ENCODE data around the gene GCC2.
"Not testable (repeated sequence)": the region's sequence is repeated elsewhere in the genome, so short reads cannot be mapped to it uniquely, and the experiment has no call there.

The GCC2 gene

DNA sequence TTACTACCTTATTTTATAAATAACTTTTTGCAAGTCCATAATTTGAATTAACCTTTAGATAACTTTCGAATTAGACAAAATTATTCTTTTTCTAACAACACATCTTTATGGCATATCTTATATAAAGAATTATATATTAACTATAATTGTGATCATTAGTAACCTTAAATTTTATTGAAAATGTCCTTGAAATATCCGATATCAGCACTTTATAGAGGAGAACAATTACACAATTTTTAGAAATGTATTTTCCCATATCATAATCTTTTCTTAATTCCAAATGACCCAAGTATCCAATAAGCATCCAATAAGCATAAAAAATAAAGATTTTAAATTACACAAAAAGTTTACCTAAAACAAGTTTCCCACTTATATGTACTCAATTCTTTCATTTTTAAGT is 7.3 kb upstream of the GCC2 start:
- DNase-seq, result no peak

DNA sequence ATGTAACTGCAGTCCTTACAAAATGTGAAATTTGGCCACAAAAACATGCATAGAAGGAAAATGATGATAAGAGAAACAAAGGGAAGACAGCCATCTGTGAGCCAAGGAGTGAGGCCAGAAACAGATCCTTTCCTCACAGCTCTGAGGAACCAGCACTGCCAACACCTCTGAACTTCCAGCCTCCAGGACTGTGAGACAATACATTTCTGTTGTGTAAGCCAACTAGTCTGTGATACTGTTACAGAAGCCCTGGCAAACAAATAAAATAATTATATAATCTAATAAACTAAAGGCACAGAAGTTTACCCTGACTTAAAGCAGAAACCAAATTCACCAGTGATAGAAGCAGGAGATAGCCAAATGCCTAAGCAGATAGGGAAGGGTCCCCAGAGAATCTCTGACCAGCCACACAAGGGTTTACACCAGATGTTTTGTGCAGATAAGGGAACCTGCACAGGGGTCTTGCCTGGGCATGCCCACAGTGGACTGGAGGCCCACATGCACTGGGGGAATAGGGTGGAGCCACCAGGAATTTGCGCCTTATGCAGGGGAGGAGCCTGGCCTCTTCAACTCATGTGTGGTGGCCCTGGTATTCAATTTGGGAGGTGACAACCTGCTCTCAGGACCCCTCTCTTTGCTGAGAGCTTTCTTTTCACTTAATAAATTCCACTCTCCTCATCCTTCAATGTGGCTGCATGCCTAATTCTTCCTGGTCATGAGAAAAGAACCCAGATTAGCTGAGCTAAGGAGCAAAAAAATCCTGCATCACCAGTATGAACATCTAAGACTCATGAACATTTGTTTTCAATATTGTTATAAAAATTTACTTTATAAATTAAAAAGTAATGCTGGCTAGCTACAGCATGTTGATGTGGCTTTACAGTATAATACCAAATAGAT is 3.8 kb upstream of the GCC2 start:
- DNase-seq, result peak; percentile 20

DNA sequence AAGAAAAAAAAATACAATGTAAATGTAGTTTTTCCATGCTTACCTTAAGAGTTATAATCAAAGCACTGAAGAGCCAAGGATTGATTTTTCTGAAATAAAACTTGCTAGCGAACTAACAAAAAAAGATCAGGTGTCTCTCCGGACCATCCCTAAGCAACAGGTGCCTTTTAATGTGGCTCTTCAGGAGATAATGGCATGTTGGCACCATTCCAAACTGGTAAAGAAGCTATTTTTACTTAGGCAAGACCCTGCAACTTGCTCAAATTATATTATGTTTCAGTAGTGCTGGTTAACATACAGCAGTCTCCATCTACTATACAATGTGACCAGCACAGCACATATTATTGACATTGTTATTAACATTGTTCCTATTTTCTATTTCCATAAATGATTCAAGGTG is 2.3 kb upstream of the GCC2 start:
- no peak for DNase-seq

DNA sequence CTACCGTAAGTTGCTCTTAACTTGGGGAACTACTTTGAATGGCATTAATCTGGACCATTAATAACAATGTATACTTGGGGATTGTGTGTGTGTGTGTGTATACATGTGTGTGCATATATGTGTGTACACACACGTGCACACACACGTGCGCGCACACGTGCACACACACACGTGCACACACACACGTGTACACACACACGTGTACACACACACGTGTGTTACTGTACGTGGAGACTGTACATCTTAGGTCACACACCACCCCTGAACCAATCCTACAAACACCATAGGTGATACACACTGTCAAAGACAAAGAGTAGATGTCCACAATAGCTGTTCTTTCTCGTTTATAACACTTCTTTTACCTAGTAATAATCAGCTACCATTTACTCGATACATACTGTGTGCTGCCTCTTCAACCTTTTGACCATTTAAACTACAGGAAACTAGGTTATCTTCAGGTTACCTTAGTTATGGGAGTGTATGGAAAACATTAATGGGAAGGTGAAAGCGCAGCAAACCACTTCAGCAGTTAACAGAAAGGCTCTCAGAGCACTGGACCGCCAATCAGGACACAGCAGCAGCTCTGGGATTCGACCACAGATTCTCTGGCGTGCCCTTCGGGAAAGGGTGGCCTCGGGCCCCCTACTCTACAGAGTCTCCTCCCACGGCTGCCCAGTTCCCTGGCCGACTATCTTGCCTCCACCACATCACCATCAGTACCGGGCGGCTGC is 894 bp upstream of the GCC2 start:
- DNase-seq, result no peak

DNA sequence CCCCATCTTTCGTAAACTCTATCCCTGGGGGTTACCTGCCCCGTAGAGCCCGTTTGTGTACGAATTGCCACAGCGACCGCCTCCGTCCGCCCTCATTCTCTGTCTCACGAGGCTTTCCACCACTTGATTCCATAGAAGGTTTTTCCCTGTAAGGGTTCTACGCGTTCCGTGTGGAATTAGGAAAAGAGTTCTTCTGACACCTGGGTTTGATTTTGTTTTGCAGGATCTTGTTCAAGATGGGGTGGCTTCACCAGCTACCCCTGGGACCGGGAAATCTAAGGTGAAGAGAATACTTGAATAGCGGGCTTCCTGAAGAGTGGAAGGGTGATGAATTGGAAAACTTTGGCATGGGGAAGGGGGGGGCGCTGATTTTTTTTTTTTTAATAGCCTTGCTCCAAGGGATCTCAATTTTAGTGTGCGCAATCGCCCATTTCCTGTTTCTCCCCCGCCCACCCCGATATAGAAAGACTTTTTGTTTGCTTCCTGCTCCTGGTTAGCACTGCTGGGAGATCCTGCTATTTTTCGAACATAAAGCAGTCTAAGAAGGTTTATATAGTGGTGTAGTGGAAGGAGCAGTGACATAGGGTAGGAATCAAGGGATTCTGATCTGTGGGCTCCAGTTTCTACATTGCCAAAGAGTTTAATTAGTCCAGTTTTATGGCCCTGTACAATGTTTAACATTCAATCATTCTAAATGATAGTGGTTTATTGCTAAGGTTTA is 564 bp downstream of the GCC2 start:
- DNase-seq, result peak; percentile 21

DNA sequence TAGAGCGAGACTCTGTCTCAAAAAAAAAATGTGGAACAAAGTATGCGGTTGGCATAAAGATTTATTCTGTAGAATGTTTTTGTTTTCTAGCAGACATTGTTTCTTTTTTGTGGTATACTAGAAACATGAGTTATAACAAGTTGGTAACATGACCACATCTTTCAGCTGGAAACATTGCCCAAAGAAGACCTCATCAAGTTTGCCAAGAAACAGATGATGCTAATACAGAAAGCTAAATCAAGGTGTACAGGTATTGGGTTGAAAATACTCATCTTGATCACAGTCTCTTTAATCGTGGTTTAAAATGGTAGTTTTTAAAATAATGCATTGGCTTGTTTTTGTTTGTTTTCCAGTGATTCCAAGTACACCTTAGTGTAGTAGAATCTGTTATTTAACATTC is 1.9 kb downstream of the GCC2 start:
- no peak for DNase-seq

DNA sequence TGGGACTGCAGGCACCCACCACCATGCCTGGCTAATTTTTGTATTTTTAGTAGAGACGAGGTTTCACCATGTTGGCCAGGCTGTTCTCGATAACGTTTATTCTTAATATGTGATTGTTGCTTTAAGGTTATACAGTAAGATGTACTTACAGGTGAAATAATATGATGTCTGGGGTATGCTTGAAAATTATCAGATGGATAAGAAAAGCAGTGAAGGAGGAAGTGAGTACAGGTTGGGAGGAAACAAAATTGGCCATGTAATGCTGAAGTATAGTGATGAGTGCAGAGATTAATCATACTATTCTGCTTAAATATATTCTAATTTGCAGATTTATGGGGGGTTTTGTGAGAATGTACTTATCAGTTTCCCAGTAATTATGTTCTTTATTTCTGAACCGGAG is 3.0 kb downstream of the GCC2 start:
- DNase-seq, result no peak

DNA sequence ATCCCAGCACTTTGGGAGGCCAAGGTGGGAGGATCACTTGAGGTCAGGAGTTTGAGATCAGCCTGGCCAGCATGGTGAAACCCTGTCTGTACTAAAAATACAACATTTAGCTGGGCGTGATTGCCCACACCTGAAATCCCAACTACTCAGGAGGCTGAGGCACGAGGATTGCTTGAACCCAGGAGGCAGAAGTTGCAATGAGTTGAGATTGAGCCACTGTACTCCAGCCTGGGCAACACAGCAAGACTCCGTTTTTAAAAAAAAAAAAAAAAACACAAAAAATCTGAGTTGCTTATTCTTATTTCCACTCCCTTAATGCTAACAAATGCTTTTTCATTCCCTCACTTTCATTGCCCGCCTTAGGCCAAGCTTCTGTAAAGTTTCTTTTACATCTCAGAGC is 4.5 kb downstream of the GCC2 start:
- DNase-seq, result not testable (repeated sequence)

DNA sequence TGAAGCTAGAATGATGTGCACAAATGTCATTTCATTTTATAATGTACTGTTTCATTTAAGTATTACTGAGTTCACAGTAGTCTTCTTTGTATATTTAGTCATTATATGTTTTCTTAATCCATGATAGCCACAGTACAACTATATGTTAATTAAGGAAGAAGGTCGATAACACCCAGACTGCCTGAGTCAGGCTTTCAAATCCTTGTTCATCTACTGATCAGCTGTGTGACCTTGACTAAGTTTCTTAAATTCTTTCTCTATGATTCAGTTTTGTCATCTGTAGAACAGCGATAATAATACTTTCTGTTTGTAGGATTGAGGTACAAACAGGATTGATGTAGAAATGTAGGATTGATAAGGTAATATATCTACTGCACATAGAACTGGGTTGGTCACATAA is 5.4 kb downstream of the GCC2 start:
- no peak for DNase-seq

DNA sequence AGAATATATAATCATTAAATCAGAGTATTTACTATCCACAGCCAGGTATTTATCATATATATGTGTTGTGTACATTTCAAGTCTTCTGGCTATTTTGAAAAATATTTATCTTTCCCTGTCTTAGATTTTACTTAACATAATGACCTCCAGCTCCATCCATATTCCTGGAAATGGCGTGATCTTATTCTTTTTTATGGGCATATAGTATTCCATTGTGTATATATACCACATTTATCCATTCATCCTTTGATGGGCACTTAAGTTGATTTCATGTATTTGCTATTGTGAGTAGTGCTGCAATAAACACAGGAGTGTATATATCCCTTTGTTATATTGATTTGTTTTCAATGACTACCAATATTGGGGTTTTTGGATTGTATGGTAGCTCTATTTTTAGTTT is 6.6 kb downstream of the GCC2 start:
- no peak for DNase-seq

DNA sequence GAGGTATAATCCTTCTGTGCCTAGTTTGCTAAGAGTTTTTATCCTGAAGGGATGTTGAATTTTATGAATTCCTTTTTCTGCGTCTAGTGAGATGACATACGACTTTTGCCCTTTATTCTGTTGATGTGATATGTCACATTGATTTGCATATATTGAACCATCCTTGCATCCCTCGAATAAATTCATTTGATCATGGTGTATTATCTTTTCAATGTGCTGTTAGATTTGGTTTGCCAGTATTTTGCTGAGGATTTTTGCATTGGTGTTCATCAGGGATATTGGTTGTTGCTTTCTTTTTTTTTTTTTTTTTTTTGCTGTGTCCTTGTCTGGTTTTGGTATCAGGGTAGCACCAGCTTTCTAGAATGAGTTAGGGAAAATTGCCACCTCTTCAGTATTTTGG is 9.1 kb downstream of the GCC2 start:
- no peak for DNase-seq

DNA sequence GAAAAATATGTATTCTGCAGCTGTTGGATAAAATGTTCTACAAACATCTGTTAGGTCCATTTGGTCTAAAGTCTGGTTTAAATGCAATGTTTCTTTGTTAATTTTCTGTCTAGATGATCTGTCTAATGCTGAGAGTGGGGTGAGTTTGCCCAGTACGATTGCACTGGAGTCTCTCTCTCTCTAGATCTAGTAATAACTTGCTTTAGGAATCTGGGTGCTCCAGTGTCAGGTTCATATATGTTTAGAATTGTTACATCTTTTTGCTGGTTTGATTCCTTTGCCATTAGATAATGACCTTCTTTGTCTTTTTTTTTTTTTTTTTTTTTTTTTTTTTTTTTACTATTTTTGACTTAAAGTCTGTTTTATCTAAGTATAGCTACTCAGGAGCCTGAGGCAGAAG is 10.4 kb downstream of the GCC2 start:
- DNase-seq, result no peak

DNA sequence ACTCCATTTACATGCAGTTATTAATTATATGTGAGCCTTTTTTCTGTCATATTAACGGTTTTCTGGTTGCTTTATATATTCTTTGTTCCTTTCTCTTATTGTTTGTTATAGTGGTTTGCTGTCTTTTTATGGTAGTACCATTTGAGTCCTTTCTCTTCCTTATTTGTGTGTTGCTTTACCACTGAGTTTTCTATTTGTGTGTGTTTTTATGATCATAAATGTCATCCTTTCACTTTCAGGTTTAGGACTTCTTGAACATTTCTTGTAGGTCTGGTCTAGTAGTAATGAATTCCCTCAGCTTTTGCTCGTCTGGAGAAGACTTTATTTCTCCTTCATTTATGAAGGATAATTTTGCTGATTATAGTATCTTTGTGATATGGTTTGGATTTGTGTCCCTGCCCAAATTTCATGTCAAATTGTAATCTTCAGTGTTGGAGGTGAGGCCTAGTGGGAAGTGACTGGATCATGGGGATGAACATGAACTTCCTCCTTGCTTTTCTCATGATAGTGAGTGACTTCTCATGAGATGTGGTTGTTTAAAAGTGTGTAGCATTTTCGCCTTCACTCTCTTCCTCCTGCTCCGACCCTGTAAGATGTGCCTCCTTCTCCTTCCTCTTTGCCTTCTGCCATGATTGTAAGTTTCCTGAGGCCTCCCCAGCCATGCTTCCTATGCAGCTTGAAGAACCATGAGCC is 11.5 kb downstream of the GCC2 start:
- no peak for DNase-seq

DNA sequence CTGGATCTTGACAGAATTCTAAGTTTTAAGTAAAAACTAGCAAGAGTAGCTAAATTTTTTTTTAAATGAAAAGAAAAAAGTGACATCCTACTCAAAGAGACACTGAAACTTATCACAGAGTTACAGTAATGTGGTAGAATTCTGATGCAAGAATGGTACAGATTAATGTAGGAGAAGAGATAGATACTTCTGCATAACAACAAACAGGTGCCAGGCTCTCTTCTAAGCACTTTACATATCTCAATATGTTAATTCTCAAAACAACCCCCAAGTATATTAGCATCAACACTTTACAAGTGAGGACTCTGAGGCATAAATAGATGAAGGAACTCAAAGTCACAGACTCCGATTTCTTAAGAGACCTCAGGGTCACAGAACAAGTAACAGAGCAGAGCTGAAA is 28.1 kb downstream of the GCC2 start:
- DNase-seq, result no peak

DNA sequence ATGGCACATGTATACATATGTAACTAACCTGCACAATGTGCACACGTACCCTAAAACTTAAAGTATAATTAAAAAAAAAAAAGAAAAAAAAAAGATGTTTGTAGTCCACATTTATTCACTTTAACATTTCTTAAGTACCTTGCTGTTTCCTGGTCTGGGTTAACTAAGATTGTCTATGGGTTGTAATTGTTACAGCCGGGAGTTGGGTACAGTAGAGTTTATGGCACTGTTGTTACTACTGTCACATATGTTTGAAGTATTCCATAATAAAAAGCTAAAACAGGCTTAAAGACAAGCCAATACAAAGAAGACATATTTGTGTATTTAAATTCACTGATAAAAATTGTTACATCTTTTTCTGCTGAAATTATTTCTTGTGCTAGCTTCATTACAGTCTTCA is 36.2 kb downstream of the GCC2 start:
- DNase-seq, result no peak

DNA sequence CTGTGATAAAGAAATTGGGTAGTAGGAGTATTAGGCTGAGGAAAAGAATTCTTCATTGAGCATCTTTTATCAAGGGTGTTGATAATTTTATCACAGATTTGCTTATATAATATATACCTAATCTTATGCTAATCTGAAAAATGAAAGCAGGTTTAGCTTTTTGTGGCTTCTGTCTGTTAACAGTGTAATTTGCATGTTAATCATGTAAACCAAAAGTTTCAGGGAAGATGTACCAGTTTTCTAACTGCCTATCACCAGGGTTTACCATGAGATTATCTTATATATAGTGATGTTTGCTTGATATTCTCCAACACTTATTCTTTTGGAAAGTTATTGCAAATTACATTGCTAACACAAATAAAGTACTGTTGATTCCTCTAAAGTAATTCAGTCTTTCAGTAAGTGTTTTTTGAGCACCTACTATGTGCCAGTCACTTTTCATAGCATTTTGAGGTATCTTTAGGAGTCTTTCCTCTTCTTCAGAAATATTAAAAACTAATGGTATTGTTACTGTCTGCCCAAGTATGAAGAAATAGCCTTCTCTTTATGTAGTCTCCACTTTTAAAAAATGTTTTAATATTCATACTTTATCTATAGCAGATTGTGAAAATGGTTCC is 41.6 kb downstream of the GCC2 start:
- DNase-seq, result no peak

DNA sequence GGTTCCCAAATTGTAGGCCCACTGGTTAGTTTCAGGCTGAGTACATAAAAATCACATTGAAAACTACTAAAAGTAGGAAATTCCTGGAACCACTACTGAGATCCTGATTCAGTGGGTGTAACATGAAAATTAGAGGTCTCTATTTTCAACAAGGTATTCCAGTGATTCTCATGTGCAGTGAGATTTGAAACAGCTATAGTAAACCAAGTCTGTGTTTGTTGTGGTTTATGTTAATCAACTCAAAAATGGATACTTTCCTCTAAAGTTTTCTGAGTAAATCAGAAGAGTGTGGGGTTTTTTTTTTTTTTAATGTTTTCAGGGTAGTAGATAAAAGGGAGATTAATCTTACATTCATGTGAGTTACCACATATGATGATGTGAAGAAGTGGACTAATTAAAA is 42.8 kb downstream of the GCC2 start:
- no peak for DNase-seq

DNA sequence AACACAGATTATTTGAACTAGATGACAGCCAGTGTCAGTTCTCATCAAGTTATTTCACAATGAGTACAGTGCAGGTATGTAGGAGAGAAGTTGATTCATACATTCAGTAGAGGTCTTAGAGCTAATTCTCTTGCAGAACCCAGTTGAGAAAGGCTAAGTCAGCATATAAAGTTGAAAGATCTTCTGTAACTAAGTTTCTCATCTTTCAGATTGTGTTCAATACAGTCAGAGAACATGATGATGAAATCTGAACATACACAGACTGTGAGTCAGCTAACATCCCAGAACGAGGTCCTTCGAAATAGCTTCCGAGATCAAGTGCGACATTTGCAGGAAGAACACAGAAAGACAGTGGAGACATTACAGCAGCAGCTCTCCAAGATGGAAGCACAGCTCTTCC is 43.4 kb downstream of the GCC2 start:
- DNase-seq, result peak; percentile 86

DNA sequence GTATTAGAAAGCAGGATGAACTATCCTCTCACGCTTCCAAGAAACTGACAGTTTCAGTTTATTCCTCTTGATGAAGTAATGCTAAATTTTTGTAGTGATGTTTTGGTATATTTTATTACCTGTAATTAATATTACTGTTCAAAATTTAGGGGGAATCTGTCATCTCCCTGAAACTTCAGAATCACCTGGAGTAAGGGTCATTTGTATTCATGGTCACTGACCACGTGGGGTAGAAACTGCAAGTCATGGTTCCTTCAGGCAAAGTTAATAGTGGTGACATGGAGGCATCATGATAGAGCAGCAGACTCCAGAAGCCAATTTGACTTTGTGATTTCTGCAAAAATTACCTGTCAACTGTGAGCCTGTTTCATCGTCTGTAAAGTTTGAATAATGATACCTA is 47.2 kb downstream of the GCC2 start:
- not testable (repeated sequence) for DNase-seq

DNA sequence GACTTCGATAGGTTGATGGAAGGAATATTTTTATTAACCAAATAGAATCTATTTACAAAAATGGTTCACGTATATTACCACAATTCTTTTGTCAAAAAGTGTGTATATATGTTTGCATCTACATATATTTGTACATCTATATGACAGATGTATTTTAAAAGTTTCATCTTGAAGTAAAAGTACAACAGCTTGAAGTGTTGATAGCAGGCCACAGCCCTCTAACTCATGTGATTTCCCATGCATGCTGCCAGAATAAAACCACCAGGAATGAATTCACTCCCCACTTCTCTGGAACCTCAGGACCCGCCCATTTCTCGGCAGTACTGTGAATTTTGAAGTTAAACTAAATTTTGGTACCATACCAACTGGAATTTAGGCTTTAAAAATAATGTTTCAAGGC is 58.6 kb downstream of the GCC2 start:
- not testable (repeated sequence) for DNase-seq

DNA sequence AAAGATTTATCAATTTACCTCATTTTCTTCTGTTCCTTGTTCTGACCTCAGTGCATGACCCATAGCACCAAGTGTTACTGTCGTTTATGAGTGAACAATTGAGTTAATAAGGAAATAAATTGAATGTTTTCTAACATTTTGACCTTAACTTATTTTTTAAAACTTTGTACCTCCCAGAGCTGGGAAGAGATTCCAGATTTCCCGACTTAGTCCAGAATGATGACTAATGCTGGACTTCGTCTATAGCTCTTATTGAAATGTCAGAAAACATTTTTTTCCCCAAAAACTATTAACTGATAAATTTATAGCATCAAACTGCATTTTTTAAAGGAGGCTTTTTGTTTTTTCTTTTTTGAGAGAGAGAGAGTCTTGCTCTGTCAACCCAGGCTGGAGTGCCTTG is 63.4 kb downstream of the GCC2 start:
- DNase-seq, result not testable (repeated sequence)

DNA sequence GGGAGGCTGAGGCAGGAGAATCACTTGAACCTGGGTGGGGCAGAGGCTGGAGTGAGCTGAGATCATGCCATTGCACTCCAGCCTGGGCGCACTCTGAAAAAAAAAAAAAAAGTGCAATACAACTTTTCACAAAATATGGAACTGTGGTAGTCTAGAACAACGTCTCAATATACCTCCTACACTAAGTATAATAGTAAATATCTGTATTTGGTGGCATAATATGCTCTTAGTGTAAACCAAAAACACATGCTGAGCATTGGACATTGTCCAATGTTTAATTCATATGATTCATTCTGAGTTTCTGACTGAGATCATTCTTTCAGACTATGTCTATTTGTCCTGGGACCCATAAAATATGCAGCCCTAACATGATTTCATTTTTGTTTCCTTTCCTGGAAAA is 65.5 kb downstream of the GCC2 start:
- not testable (repeated sequence) for DNase-seq
